A549 treated with DMSO at 1 μM for 4 hours (cell line): Measurements from ENCODE around the gene TAF11L9. TPM values are rescaled to one million over a fixed set of nuclear protein-coding genes. Genes with fewer than 3 reads are reported as not detected.

Source experiments
- total RNA-seq: library from RNA; stranded (reverse); fragments of 200-300 nt; extraction: Qiagen RNA extraction; gene quantifications from 5 replicates; pipeline ENCODE4 v1.2.3, GENCODE V29; 2022; ENCODE audit warnings: low read depth

Gene TAF11L9
- not detected in 5 replicates for total RNA-seq

DNA sequence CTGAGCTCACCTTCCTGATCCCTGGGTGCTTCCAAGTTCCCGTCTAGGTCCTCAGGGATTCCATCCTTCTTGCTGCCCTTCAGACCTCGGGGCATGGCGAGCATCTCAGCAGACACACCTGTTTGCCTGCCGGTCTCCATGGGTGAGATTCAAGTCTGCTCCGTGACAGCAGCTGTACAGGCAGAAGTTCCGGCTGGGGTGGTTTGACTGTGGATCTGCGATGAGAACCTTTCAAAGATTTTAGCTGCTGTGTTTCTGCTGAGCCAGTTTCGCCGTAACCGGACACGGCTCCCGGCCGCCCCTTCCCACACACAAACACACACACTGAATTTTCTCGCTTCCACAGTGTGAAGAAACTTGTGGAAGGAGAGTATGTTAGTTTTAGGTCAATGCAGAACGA lies at the start of gene TAF11L9:
Gene TAF11L9, minus strand, starts transcription at position 140 of the 400 bp plus-strand sequence.

DNA sequence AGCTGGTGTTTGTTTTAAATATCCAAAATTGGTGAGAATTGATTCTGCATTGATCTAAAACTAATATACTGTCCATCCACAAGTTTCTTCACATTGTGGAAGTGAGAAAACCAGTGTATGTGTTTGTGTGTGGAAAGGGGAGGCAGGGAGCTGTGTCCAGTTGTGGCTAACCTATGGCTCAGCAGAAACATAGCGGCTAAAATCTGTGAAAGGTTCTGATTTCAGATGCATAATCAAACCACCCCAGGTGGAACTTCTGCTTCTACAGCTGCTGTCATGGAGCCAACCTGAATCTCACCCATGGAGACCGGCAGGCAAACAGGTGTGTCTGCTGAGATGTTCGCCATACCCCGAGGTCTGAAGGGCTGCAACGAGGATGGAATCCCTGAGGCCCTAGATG lies 40.0 kb upstream of the TAF11L9 start, which contains the start of gene TAF11L14:
Gene TAF11L14, plus strand, starts transcription at position 301 of the 400 bp plus-strand sequence.

DNA sequence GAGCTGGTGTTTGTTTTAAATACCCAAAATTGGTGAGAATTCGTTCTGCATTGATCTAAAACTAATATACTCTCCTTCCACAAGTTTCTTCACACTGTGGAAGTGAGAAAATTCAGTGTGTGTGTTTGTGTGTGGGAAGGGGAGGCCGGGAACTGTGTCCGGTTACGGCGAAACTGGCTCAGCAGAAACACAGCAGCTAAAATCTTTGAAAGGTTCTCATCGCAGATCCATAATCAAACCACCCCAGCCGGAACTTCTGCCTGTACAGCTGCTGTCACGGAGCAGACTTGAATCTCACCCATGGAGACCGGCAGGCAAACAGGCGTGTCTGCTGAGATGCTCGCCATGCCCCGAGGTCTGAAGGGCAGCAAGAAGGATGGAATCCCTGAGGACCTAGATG lies 37.6 kb upstream of the TAF11L9 start, which contains the start of gene TAF11L13:
Gene TAF11L13, plus strand, starts transcription at position 301 of the 400 bp plus-strand sequence.

DNA sequence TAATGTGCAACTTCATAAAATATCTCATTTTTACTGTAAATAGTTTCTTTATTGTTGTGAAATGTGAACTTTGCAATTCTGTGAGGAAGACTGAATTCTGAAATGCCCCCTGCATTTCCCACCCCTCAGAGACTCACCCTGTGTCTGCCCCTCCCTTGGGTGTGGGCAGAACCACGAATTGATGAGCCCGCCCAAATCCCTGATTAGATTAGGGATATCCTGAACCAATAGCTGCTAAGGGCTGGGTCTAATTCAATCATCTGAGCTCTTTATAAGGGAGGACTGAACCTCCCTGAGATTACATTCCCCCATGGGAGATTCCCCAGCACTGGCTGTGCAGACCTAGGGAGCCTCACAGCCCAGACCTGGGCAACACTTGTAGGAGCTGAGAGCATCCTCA lies 15.9 kb upstream of the TAF11L9 start, which contains the start of gene TAF11L12:
Gene TAF11L12, plus strand, starts transcription at position 301 of the 400 bp plus-strand sequence.

DNA sequence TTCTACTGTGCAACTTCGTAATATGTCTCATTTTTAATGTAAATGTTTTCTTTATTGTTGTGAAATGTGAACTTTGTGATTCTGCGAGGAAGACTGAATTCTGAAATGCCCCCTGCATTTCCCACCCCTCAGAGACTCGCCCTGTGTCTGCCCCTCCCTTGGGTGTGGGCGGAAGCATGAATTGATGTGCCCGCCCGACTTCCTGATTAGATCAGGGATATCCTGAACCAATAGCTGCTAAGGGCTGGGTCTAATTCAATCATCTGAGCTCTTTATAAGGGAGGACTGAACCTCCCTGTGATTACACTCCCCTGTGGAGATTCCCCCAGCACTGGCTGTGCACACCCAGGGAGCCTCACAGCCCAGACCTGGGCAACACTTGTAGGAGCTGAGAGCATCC lies 9.7 kb upstream of the TAF11L9 start, which contains the start of gene TAF11L11:
Gene TAF11L11, plus strand, starts transcription at position 304 of the 400 bp plus-strand sequence.

DNA sequence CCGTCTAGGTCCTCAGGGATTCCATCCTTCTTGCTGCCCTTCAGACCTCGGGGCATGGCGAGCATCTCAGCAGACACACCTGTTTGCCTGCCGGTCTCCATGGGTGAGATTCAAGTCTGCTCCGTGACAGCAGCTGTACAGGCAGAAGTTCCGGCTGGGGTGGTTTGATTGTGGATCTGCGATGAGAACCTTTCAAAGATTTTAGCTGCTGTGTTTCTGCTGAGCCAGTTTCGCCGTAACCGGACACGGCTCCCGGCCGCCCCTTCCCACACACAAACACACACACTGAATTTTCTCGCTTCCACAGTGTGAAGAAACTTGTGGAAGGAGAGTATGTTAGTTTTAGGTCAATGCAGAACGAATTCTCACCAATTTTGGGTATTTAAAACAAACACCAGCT lies 3.5 kb upstream of the TAF11L9 start, which contains the start of gene TAF11L10:
Gene TAF11L10, minus strand, starts transcription at position 101 of the 400 bp plus-strand sequence.

DNA sequence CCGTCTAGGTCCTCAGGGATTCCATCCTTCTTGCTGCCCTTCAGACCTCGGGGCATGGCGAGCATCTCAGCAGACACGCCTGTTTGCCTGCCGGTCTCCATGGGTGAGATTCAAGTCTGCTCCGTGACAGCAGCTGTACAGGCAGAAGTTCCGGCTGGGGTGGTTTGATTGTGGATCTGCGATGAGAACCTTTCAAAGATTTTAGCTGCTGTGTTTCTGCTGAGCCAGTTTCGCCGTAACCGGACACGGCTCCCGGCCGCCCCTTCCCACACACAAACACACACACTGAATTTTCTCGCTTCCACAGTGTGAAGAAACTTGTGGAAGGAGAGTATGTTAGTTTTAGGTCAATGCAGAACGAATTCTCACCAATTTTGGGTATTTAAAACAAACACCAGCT lies 3.3 kb downstream of the TAF11L9 start, which contains the start of gene TAF11L8:
Gene TAF11L8, minus strand, starts transcription at position 101 of the 400 bp plus-strand sequence.

DNA sequence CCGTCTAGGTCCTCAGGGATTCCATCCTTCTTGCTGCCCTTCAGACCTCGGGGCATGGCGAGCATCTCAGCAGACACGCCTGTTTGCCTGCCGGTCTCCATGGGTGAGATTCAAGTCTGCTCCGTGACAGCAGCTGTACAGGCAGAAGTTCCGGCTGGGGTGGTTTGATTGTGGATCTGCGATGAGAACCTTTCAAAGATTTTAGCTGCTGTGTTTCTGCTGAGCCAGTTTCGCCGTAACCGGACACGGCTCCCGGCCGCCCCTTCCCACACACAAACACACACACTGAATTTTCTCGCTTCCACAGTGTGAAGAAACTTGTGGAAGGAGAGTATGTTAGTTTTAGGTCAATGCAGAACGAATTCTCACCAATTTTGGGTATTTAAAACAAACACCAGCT lies 8.5 kb downstream of the TAF11L9 start, which contains the start of gene TAF11L7:
Gene TAF11L7, minus strand, starts transcription at position 101 of the 400 bp plus-strand sequence.

Other genes starting within 250 kb of the TAF11L9 start
- gene TAF11L2, start 96.2 kb downstream of the TAF11L9 start, total RNA-seq = not detected in 5 replicates
- not detected in 5 replicates for gene TAF11L3, start 76.0 kb downstream of the TAF11L9 start, total RNA-seq
- gene TAF11L4, start 72.6 kb downstream of the TAF11L9 start, total RNA-seq = not detected in 5 replicates
- gene TAF11L5, start 69.2 kb downstream of the TAF11L9 start, total RNA-seq = not detected in 5 replicates
- gene TAF11L6, start 65.7 kb downstream of the TAF11L9 start, total RNA-seq = not detected in 5 replicates
- not detected in 5 replicates for gene TAF11L7, start 8.6 kb downstream of the TAF11L9 start, total RNA-seq
- not detected in 5 replicates for gene TAF11L8, start 3.4 kb downstream of the TAF11L9 start, total RNA-seq
- not detected in 5 replicates for gene TAF11L10, start 3.4 kb upstream of the TAF11L9 start, total RNA-seq
- 0.15 to 0.32 TPM (median 0.29 TPM) in 5 replicates for gene TAF11L11, start 9.8 kb upstream of the TAF11L9 start, total RNA-seq
- gene TAF11L12, start 16.0 kb upstream of the TAF11L9 start, total RNA-seq = 0.09 to 0.24 TPM in 2 of 5 replicates, not detected in the others
- gene TAF11L13, start 37.7 kb upstream of the TAF11L9 start, total RNA-seq = not detected in 5 replicates
- not detected in 5 replicates for gene TAF11L14, start 40.1 kb upstream of the TAF11L9 start, total RNA-seq